ENCODE results near the gene HOXB3.
A peak's percentile ranks its signal among the peaks of the same experiment; 100 is the strongest.
"Not testable (repeated sequence)": the region's sequence is repeated elsewhere in the genome, so short reads cannot be mapped to it uniquely, and the experiment has no call there.

The HOXB3 gene

DNA sequence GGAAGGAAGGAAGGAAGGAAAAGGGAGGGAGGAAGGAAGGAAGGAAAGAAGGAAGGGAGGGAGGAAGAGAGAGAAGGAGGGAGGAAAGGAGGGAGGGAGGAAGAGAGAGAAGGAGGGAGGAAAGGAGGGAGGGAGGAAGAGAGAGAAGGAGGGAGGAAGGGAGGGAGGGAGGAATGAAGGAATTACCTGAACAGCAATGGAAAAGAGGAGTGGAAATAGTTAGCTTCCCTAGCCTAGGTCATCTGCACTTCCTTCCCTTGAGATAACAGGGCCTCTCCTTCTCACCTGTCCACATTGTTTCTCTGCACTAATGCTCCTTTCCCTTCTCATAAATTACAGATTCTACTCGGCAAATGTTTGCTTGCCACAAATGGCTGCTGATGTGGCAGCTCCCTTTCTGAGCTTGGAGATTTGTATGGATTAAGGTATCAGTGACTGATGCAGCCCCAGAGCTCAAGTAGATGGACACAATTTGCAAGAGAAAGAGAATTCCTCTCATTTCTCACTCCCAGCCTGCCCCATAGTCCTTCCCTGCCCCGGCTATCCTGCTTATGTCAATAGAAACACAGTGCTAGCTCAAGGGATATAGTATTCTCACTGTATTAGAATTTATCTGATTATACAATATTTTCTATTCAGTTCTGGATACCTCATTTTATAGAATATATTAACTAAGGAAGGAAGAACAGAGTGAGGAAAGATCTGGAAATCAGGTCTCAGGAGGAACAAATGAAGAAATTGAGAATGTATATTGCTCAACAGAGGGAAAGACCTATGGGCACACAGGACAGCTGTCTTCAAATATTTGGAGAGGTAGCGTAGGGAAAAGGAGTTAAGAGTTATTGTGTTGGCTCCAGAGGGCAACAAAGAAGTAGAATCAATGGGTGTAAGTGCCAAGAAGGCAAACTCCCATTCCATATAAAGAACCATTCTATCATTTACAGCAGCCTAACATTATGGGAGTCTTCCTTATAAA, 73.8 kb downstream of the HOXB3 start:
- no peak for DNase-seq

GRCh38 chr17:48514477-48514876, 75.6 kb downstream of the HOXB3 start:
- no peak for DNase-seq

GRCh38 chr17:48513666-48514455, 76.2 kb downstream of the HOXB3 start:
- DNase-seq: no peak

DNA sequence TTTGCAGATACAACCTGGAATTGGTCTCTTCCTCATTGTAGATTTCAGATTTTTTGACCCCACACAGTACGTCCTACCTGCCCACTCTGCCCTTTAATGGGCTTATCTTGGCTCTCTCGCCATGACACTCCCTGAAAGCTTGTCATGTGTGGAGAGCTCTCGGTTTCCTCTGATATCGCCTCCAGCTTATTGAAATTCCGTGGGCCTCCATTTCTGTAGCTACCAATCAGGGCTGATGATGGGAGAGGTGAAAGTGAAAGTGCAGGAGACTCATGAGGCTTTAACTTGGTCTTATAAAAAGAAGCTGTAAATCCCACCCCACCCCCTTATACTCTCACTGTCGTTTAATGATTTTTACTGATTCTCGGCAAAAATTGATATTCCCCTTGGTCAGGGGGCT, 76.9 kb downstream of the HOXB3 start:
- peak; percentile 33 for DNase-seq

DNA sequence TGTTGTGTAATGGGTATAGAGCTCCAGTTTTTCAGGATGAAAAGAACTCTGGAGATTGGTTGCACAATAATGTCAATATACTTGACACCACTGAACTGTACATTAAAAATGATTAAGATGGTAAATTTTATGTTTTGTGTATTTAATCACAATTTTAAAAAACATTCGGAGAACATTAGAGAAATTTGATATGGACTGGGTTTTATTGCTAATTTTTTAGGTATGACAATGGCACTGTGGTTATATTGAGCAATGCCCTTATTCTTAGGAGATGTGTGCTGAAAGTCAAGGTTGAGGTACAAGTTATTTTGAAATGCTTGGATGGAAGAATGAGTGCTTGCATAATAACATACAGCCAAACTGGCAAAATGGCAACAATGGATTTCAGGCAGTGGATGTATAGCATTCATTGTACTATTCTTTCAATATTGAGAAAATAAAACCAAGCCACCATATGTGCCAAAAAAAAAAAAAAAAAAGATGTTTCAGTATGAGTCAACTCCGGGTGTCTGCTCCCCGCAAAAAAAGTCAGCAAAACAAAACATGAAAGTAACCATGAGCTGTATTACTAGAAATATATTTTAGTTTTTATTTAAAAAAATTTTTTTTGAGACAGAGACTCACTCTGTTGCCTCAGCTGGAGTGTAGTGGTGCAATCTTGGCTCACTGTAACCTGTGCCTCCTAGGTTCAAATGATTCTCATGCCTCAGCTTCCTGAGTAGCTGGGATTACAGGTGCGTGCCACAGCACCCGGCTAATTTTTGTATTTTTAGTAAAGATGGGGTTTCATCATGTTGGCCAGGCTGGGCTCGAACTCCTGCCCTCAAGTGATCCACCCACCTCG, 79.1 kb downstream of the HOXB3 start:
- DNase-seq: peak; percentile 84

- no peak for DNase-seq
Measured at GRCh38 chr17:48510381-48510760, 79.7 kb downstream of the HOXB3 start.

DNA sequence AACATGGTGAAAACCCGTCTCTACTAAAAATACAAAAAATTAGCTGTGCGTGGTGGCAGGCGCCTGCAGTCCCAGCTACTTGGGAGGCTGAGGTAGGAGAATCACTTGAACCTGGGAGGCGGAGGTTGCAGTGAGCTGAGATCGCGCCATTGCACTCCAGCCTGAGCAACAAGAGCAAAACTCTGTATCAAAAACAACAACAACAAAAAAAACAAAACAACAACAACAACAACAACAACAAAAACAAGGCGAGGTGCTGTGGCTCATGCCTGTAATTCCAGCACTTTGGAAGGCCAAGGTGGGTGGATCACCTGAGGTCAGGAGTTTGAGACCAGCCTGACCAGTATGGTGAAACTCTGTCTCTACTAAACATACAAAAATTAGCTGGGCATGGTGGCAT, 80.3 kb downstream of the HOXB3 start:
- not testable (repeated sequence) for DNase-seq

GRCh38 chr17:48506246-48506645, 83.8 kb downstream of the HOXB3 start:
- DNase-seq: no peak

DNA sequence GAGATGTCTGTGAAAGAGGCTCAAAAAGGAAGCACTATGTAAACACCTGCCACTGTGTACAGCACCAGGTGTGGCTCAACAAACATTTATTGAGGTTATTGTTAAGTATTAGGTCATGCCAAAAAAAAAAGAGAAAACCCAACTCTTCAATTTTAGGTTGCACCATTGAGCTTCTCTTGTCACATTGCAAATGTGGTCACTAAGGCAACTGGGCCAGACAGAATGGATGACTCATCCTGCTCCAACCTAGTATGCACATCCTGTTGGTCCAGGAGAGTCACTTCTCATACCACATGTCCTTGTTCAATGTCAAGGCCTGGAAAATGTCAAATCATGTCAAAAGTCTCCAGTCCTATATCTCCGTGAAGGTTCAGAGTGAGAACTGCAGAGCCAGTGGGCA, 84.3 kb downstream of the HOXB3 start:
- peak; percentile 94 for DNase-seq

GRCh38 chr17:48504953-48505352, 85.1 kb downstream of the HOXB3 start:
- DNase-seq: no peak

- no peak for DNase-seq
Measured at GRCh38 chr17:48503747-48504146, 86.3 kb downstream of the HOXB3 start.

- DNase-seq: no peak
Measured at GRCh38 chr17:48502901-48503300, 87.1 kb downstream of the HOXB3 start.

GRCh38 chr17:48502312-48502711, 87.7 kb downstream of the HOXB3 start:
- no peak for DNase-seq

DNA sequence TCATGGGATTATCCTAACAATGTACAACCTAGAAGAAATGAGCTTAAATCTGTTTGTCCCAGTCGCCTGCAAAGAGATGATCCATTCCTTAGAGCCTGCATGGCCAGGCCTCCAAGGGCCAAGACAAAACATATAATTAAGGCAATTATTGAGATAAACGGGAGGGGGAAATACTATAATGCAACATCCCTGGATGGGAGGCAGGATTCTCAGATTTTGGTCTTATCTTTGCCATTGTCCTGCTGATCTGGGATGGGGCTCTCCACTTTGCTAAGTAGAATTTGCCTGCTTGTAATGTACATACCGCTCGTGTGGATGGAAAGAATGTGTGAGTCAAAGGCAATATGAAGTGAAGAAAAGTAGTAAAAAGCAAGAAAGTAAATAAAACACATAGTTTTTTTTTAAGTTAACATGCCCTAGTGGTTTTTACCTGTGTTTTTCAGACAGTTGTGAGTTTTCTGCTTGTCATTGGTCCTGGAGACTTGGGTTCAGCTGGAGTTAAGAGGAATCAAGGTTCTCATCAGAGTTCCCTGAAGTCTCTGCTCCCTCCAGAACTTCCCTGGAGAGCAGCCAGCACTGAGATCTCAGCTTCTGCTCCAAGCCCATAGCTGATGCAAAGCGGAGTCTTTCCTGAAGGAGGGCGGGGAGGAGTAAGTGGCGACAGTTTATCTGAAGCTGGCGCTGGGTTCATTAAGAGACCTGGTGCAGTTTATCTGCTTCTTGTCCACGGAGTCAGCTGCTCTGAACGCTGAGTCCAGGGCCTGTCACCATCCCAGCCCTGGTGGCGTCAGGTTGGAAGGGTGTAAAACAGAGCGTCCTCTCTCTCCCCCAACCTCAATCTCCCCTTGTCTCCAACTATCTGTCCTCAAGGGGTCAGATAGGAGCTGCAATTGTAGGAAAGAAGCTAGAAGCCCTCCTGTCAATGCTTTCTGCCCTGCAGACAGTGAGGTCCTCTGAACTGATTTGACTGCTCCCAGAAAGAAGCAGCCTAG, 89.3 kb downstream of the HOXB3 start:
- no peak for DNase-seq

- DNase-seq: no peak
Measured at GRCh38 chr17:48499735-48500434, 90.2 kb downstream of the HOXB3 start.

DNA sequence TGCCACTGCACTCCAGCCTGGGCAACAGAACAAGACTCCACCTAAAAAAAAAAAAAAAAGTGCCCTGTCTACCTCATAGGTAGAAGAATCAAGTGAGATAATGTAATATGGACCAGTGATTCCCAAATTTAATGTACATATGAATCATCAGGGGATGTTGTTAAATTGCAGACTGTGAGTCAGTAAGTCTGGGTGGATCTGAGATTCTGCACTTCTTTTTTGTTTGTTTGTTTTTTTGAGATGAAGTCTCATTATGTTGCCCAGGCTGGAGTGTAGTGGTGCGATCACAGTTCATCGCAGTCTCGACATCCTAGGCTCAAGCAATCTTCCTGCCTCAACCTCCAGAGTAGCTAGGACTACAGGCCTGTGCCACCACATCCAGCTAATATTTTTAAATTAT, 90.8 kb downstream of the HOXB3 start:
- no peak for DNase-seq
